ENCODE results near the gene DIAPH3. TPM values are rescaled to one million over a fixed set of nuclear protein-coding genes. Genes with fewer than 3 reads are reported as not detected.

DIAPH3 gene
- total RNA-seq, 1 donor from 2014 or later: 4.5 TPM

GRCh38 chr13:60080850-60081249, 82.9 kb downstream of the DIAPH3 start:
- TF ChIP-seq, protein P1, sequence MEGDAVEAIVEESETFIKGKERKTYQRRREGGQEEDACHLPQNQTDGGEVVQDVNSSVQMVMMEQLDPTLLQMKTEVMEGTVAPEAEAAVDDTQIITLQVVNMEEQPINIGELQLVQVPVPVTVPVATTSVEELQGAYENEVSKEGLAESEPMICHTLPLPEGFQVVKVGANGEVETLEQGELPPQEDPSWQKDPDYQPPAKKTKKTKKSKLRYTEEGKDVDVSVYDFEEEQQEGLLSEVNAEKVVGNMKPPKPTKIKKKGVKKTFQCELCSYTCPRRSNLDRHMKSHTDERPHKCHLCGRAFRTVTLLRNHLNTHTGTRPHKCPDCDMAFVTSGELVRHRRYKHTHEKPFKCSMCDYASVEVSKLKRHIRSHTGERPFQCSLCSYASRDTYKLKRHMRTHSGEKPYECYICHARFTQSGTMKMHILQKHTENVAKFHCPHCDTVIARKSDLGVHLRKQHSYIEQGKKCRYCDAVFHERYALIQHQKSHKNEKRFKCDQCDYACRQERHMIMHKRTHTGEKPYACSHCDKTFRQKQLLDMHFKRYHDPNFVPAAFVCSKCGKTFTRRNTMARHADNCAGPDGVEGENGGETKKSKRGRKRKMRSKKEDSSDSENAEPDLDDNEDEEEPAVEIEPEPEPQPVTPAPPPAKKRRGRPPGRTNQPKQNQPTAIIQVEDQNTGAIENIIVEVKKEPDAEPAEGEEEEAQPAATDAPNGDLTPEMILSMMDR (IDR thresholded peaks at IDR 0.05; ENCODE audit: unreplicated experiment): no peak
- Mint-ChIP-seq H3K4me3 (ENCODE audit: unreplicated experiment) (no peak overlapping the region), H3K9me3 (ENCODE audit: unreplicated experiment) (no peaks in the 10 kb centered on the region), H3K4me1 (ENCODE audit: unreplicated experiment) (no peaks in the 10 kb centered on the region), H3K27me3 (ENCODE audit: unreplicated experiment) (no peaks in the 10 kb centered on the region), H3K36me3 (ENCODE audit: low read depth, unreplicated experiment) (no peaks in the 10 kb centered on the region), H3K27ac (ENCODE audit: unreplicated experiment) (no peak overlapping the region)
- no peak for DNase-seq (ENCODE audit: low spot score)

DNA sequence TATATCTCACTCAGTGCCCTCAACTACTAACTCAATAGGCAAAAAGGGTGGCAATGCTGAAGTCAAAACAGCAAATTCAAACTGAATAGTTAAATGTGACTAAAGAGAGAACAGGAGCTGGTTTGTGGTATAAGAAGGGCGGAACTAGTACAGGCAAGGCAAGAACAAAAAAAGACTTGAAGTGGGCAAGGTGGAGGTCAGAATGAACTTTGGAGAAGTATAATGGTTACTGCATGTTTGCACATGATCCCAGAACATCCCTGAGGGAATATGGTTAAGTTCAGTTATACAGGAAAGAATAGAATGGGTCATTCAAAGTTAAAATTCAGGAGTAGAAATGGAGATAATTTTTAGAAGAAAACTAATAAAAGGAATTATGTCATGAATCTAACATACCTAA, 85.5 kb downstream of the DIAPH3 start:
- DNase-seq (ENCODE audit: low spot score): no peak
- TF ChIP-seq, protein P1 (IDR thresholded peaks at IDR 0.05; ENCODE audit: unreplicated experiment): no peak
- Mint-ChIP-seq H3K36me3 (ENCODE audit: low read depth, unreplicated experiment) (no peaks in the 10 kb centered on the region), H3K27me3 (ENCODE audit: unreplicated experiment) (no peaks in the 10 kb centered on the region), H3K27ac (ENCODE audit: unreplicated experiment) (no peak overlapping the region), H3K9me3 (ENCODE audit: unreplicated experiment) (no peaks in the 10 kb centered on the region), H3K4me1 (ENCODE audit: unreplicated experiment) (no peaks in the 10 kb centered on the region), H3K4me3 (ENCODE audit: unreplicated experiment) (no peak overlapping the region)

DNA sequence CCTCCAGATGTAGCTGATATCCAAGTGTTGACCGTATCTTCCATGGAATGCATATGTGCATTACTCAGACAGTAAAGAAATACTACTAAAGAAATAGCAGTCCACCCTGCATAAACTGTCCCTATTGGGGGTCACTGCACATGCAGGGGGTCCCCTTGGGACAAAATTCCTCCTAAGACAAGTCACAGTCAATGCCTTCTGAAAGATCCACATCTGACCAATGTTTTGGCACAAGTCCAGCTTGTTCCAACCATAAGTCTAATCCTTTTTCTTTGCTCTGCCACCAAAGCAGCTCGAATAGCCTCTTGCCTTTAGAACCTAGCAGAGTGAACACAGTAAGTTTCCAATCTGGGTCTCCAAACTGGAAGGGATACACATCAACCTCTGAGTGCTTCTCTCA, 87.9 kb downstream of the DIAPH3 start:
- H3K36me3 Mint-ChIP-seq (ENCODE audit: low read depth, unreplicated experiment): no peaks in the 10 kb centered on the region
- TF ChIP-seq, protein P1 (IDR thresholded peaks at IDR 0.05; ENCODE audit: unreplicated experiment): no peak
- no peak for DNase-seq (ENCODE audit: low spot score)
- no peak overlapping the region for H3K4me3 Mint-ChIP-seq (ENCODE audit: unreplicated experiment)
- H3K9me3 Mint-ChIP-seq (ENCODE audit: unreplicated experiment): no peaks in the 10 kb centered on the region
- no peaks in the 10 kb centered on the region for H3K4me1 Mint-ChIP-seq (ENCODE audit: unreplicated experiment)
- H3K27ac Mint-ChIP-seq (ENCODE audit: unreplicated experiment): no peak overlapping the region
- H3K27me3 Mint-ChIP-seq (ENCODE audit: unreplicated experiment): no peaks in the 10 kb centered on the region

GRCh38 chr13:60074397-60074796, 89.3 kb downstream of the DIAPH3 start:
- Mint-ChIP-seq H3K9me3 (ENCODE audit: unreplicated experiment) (no peaks in the 10 kb centered on the region), H3K27ac (ENCODE audit: unreplicated experiment) (no peak overlapping the region), H3K4me3 (ENCODE audit: unreplicated experiment) (no peak overlapping the region), H3K36me3 (ENCODE audit: low read depth, unreplicated experiment) (no peaks in the 10 kb centered on the region), H3K27me3 (ENCODE audit: unreplicated experiment) (no peaks in the 10 kb centered on the region), H3K4me1 (ENCODE audit: unreplicated experiment) (no peaks in the 10 kb centered on the region)
- no peak for DNase-seq (ENCODE audit: low spot score)
- TF ChIP-seq, protein P1 (IDR thresholded peaks at IDR 0.05; ENCODE audit: unreplicated experiment): no peak

DNA sequence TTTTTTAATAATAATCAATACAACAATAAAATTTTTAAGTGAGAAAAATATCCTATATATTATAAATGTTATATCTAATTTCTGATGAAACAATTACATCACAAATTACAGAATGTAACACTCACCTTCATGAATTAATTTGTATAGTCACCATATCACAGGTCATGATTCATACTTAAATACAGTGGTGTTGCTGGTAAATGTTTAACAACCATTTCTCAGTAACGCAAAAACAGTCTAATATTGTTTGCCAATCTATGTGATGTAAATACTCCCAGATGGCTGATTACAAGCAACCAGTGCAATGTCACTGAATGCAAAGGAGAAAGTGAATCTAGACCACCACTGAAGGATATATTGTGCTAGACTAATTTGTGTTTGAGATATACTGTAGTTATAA, 97.5 kb downstream of the DIAPH3 start:
- DNase-seq (ENCODE audit: low spot score): no peak
- no peaks in the 10 kb centered on the region for H3K9me3 Mint-ChIP-seq (ENCODE audit: unreplicated experiment)
- H3K27ac Mint-ChIP-seq (ENCODE audit: unreplicated experiment): no peak overlapping the region
- TF ChIP-seq, protein P1 (IDR thresholded peaks at IDR 0.05; ENCODE audit: unreplicated experiment): no peak
- no peaks in the 10 kb centered on the region for H3K27me3 Mint-ChIP-seq (ENCODE audit: unreplicated experiment)
- no peak overlapping the region for H3K4me3 Mint-ChIP-seq (ENCODE audit: unreplicated experiment)
- H3K4me1 Mint-ChIP-seq (ENCODE audit: unreplicated experiment): no peaks in the 10 kb centered on the region
- H3K36me3 Mint-ChIP-seq (ENCODE audit: low read depth, unreplicated experiment): no peaks in the 10 kb centered on the region

Data from endothelial cell (in vitro differentiated cells).